ENCODE measurements around the gene VN1R5.

VN1R5 gene

DNA sequence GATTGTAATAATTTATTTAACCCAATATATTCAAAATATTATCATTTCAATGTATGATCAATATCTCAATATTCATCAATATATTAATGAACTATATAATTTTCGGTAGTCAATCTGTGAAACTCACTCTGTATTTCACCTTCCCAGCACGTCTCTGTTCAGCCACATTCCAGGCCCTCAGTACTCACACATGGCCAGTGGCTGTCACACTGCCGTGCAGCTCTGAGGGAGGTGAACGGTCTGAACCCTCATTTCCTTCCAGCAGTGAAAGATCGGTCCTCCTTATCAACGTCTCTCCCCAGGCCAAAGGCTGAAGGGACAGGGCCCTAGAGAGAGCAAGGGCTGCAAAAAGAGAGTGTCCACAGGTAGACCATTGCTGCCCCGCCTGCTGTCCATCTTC, 44.5 kb upstream of the VN1R5 start:
- Histone ChIP-seq H3K18ac (ENCODE audit: low read length) (no peak overlapping the region), H2AFZ (ENCODE audit: low read length) (peak overlapping the region; percentile 96), H4K91ac (ENCODE audit: low read depth, low read length, poor library complexity) (no peak overlapping the region), H4K8ac (ENCODE audit: low read depth, low read length) (no peak overlapping the region), H2BK12ac (ENCODE audit: low read length) (no peak overlapping the region), H2BK5ac (ENCODE audit: low read length) (no peak overlapping the region), H3K4me1 (ENCODE audit: control insufficient read depth in 2 of 2, insufficient read depth in 1 of 2, low read depth in 1 of 2, low read length in 2 of 2) (peaks cover 0 to 8% of the 10 kb centered on the region in 2 donors), H2BK120ac (ENCODE audit: low read depth, low read length) (no peak overlapping the region), H3K4me3 (ENCODE audit: low read length in 2 of 2) (no peak overlapping the region), H3K14ac (ENCODE audit: low read length) (no peak overlapping the region), H3K36me3 (replicated peaks in 1 of 2; ENCODE audit: control insufficient read depth in 2 of 2, insufficient read depth in 2 of 2, low read length in 2 of 2) (peaks cover 2 to 12% of the 10 kb centered on the region in 2 donors), H3K4me2 (ENCODE audit: insufficient read depth, low read length, poor library complexity, severe bottlenecking) (no peak overlapping the region), H3K27me3 (ENCODE audit: control insufficient read depth in 3 of 3, insufficient read depth in 3 of 3, low read depth in 1 of 3, low read length in 3 of 3) (peaks cover 0 to 14% (median 0%) of the 10 kb centered on the region in 3 experiments), H3K9ac (ENCODE audit: low read depth, low read length, poor library complexity) (no peak overlapping the region), H3K4ac (ENCODE audit: low read length) (no peak overlapping the region), H2AK5ac (ENCODE audit: low read depth, low read length) (no peak overlapping the region), H2BK15ac (ENCODE audit: low read length) (no peak overlapping the region), H3K79me1 (ENCODE audit: low read depth, low read length) (no peaks in the 10 kb centered on the region), H3K9me3 (replicated peaks in 1 of 2; ENCODE audit: control insufficient read depth in 2 of 2, insufficient read depth in 1 of 2, low read depth in 1 of 2, low read length in 2 of 2) (peaks cover 0 to 17% of the 10 kb centered on the region in 2 donors), H3K23ac (ENCODE audit: low read depth, low read length, poor library complexity) (no peak overlapping the region), H3K27ac (replicated peaks; ENCODE audit: low read length) (no peak overlapping the region)
- DNase-seq (ENCODE audit: low spot score) = no peak
- no CpG with 5 or more reads among the region's 7 CpGs for WGBS, 2 donors (ENCODE audit: extremely low coverage in 2 of 2, insufficient read length in 2 of 2, insufficient replicate concordance in 1 of 2)

DNA sequence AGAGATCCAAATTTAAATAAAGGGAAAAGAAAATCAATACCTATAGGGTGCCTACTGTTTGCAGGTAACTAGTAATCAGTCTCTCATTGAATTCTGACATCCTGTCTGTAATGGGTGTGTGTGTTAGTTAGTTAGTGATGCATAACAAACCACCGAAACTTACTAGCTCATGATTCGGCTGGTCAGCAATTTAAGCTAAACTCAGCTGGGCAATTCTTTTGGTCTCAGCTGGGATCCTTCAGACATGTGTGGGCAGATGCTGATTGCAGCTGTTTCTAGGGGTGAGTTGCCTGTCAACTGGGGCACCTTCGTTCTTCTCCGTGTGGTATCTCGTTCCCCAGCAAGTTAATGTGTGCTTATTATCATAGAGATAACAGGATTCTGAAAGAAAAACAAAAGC, 43.9 kb upstream of the VN1R5 start:
- H3K14ac ChIP-seq (ENCODE audit: low read length) = no peak overlapping the region
- H3K27ac ChIP-seq (replicated peaks; ENCODE audit: low read length) = no peak overlapping the region
- no peak overlapping the region for H3K4ac ChIP-seq (ENCODE audit: low read length)
- H3K27me3 ChIP-seq (ENCODE audit: control insufficient read depth in 3 of 3, insufficient read depth in 3 of 3, low read depth in 1 of 3, low read length in 3 of 3) = peaks cover 0 to 14% (median 0%) of the 10 kb centered on the region in 3 experiments
- peak overlapping the region; percentile 67 for H2AFZ ChIP-seq (ENCODE audit: low read length)
- no peak overlapping the region for H3K4me3 ChIP-seq (ENCODE audit: low read length in 2 of 2)
- H2BK120ac ChIP-seq (ENCODE audit: low read depth, low read length) = no peak overlapping the region
- H3K36me3 ChIP-seq (replicated peaks in 1 of 2; ENCODE audit: control insufficient read depth in 2 of 2, insufficient read depth in 2 of 2, low read length in 2 of 2) = peaks cover 2 to 9% of the 10 kb centered on the region in 2 donors
- DNase-seq (ENCODE audit: low spot score) = no peak
- H3K79me1 ChIP-seq (ENCODE audit: low read depth, low read length) = no peaks in the 10 kb centered on the region
- no peak overlapping the region for H4K8ac ChIP-seq (ENCODE audit: low read depth, low read length)
- no peak overlapping the region for H2BK5ac ChIP-seq (ENCODE audit: low read length)
- H2BK15ac ChIP-seq (ENCODE audit: low read length) = no peak overlapping the region
- H3K18ac ChIP-seq (ENCODE audit: low read length) = no peak overlapping the region
- no peak overlapping the region for H2AK5ac ChIP-seq (ENCODE audit: low read depth, low read length)
- H3K23ac ChIP-seq (ENCODE audit: low read depth, low read length, poor library complexity) = no peak overlapping the region
- H4K91ac ChIP-seq (ENCODE audit: low read depth, low read length, poor library complexity) = no peak overlapping the region
- H3K4me2 ChIP-seq (ENCODE audit: insufficient read depth, low read length, poor library complexity, severe bottlenecking) = no peak overlapping the region
- no CpG with 5 or more reads among the region's 5 CpGs for WGBS, 2 donors (ENCODE audit: extremely low coverage in 2 of 2, insufficient read length in 2 of 2, insufficient replicate concordance in 1 of 2)
- H3K4me1 ChIP-seq (ENCODE audit: control insufficient read depth in 2 of 2, insufficient read depth in 1 of 2, low read depth in 1 of 2, low read length in 2 of 2) = peaks cover 0 to 8% of the 10 kb centered on the region in 2 donors
- H2BK12ac ChIP-seq (ENCODE audit: low read length) = no peak overlapping the region
- peaks cover 0 to 13% of the 10 kb centered on the region in 2 donors for H3K9me3 ChIP-seq (replicated peaks in 1 of 2; ENCODE audit: control insufficient read depth in 2 of 2, insufficient read depth in 1 of 2, low read depth in 1 of 2, low read length in 2 of 2)
- H3K9ac ChIP-seq (ENCODE audit: low read depth, low read length, poor library complexity) = no peak overlapping the region

DNA sequence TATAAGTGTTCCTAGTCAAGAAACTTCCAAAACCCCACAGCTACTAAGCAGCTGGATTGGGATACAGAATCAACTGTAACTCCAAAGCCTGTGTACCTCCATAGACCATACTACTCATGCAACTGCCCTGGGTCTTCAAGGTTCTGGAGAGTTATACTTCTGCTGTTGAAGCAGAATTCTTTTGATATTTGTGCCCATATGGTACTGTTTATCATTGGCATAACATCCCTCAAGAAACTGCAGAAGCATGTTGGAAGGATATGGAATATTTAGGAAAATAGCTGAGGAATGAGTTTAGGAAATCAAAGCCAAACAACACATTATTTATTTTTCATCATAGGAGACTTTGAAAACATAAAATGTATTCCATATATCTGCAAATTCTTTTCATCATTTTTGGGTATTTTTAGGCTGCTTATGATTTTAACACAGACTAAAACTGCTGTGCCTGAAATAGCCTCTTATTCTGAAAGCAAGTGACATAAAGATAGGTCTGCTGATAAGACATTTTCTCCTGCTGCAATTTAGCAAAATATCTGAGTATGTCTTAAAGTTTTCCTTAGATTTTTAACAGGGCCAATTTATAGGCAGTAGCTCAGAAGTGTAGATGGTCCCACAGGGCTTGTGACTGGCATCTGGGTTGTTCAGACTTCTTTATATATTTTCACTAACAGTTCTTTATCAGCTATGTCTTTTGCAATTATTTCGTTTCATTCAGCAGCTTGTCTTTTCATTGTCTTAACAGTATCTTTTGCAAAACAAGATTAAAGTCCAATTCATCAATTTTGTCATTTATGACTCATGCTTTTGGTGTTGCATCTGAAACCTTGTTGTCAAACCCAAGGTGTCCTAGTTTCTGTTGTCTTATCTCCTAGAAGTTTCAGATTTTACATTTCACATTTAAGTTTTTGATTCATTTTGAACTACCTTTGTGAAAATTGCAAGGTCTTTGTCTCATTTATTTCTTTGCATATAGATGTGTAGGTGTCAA, 43.0 kb upstream of the VN1R5 start:
- no peak overlapping the region for H4K8ac ChIP-seq (ENCODE audit: low read depth, low read length)
- H3K79me1 ChIP-seq (ENCODE audit: low read depth, low read length) = no peaks in the 10 kb centered on the region
- DNase-seq (ENCODE audit: low spot score) = no peak
- no peak overlapping the region for H3K27ac ChIP-seq (replicated peaks; ENCODE audit: low read length)
- H2BK12ac ChIP-seq (ENCODE audit: low read length) = no peak overlapping the region
- H3K14ac ChIP-seq (ENCODE audit: low read length) = no peak overlapping the region
- peaks cover 2 to 9% of the 10 kb centered on the region in 2 donors for H3K36me3 ChIP-seq (replicated peaks in 1 of 2; ENCODE audit: control insufficient read depth in 2 of 2, insufficient read depth in 2 of 2, low read length in 2 of 2)
- peaks cover 0 to 8% of the 10 kb centered on the region in 2 donors for H3K4me1 ChIP-seq (ENCODE audit: control insufficient read depth in 2 of 2, insufficient read depth in 1 of 2, low read depth in 1 of 2, low read length in 2 of 2)
- no peak overlapping the region for H3K4ac ChIP-seq (ENCODE audit: low read length)
- H3K27me3 ChIP-seq (ENCODE audit: control insufficient read depth in 3 of 3, insufficient read depth in 3 of 3, low read depth in 1 of 3, low read length in 3 of 3) = peaks cover 0 to 14% (median 0%) of the 10 kb centered on the region in 3 experiments
- H2BK5ac ChIP-seq (ENCODE audit: low read length) = no peak overlapping the region
- no peak overlapping the region for H2BK120ac ChIP-seq (ENCODE audit: low read depth, low read length)
- WGBS, 2 donors (ENCODE audit: extremely low coverage in 2 of 2, insufficient read length in 2 of 2, insufficient replicate concordance in 1 of 2) = no CpG with 5 or more reads among the region's 1 CpG
- peaks cover 0 to 4% of the 10 kb centered on the region in 2 donors for H3K9me3 ChIP-seq (replicated peaks in 1 of 2; ENCODE audit: control insufficient read depth in 2 of 2, insufficient read depth in 1 of 2, low read depth in 1 of 2, low read length in 2 of 2)
- H3K9ac ChIP-seq (ENCODE audit: low read depth, low read length, poor library complexity) = no peak overlapping the region
- H2AFZ ChIP-seq (ENCODE audit: low read length) = no peak overlapping the region
- H3K18ac ChIP-seq (ENCODE audit: low read length) = no peak overlapping the region
- H2AK5ac ChIP-seq (ENCODE audit: low read depth, low read length) = no peak overlapping the region
- no peak overlapping the region for H3K4me2 ChIP-seq (ENCODE audit: insufficient read depth, low read length, poor library complexity, severe bottlenecking)
- no peak overlapping the region for H3K4me3 ChIP-seq (ENCODE audit: low read length in 2 of 2)
- no peak overlapping the region for H2BK15ac ChIP-seq (ENCODE audit: low read length)
- H4K91ac ChIP-seq (ENCODE audit: low read depth, low read length, poor library complexity) = no peak overlapping the region
- H3K23ac ChIP-seq (ENCODE audit: low read depth, low read length, poor library complexity) = no peak overlapping the region

DNA sequence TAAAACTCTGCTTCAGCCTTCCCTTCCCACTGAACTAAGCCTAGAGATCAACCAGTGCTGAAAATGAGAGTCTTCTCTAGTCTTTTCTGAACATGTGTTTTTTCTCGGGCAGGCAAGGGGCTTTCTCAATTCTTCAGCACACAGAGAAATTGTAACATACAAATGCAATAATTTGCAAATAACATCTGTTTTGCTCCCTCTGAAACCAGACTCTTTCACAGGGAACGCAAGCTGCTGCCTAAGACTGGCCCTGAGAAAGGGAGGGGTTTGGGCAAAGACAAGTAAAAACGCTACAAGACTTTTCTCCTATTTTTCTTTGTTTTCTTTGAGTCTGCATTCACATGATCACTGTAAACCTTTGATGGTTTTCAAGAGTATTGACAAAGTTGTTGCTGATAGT, 39.6 kb upstream of the VN1R5 start:
- no peak overlapping the region for H3K4me2 ChIP-seq (ENCODE audit: insufficient read depth, low read length, poor library complexity, severe bottlenecking)
- no peak for DNase-seq (ENCODE audit: low spot score)

More for the DNA sequence above, 39.6 kb upstream of the VN1R5 start:
- H3K9ac ChIP-seq (ENCODE audit: low read depth, low read length, poor library complexity) = no peak overlapping the region
- H2BK5ac ChIP-seq (ENCODE audit: low read length) = no peak overlapping the region
- H3K79me1 ChIP-seq (ENCODE audit: low read depth, low read length) = no peaks in the 10 kb centered on the region
- no peaks in the 10 kb centered on the region for H3K36me3 ChIP-seq (replicated peaks in 1 of 2; ENCODE audit: control insufficient read depth in 2 of 2, insufficient read depth in 2 of 2, low read length in 2 of 2)
- H3K4me3 ChIP-seq (ENCODE audit: low read length in 2 of 2) = no peak overlapping the region
- H2AK5ac ChIP-seq (ENCODE audit: low read depth, low read length) = no peak overlapping the region
- no peak overlapping the region for H3K18ac ChIP-seq (ENCODE audit: low read length)
- H3K23ac ChIP-seq (ENCODE audit: low read depth, low read length, poor library complexity) = no peak overlapping the region
- no CpG with 5 or more reads among the region's 3 CpGs for WGBS, 2 donors (ENCODE audit: extremely low coverage in 2 of 2, insufficient read length in 2 of 2, insufficient replicate concordance in 1 of 2)
- H2BK15ac ChIP-seq (ENCODE audit: low read length) = no peak overlapping the region
- no peak overlapping the region for H4K91ac ChIP-seq (ENCODE audit: low read depth, low read length, poor library complexity)
- peaks cover 0 to 5% of the 10 kb centered on the region in 2 donors for H3K4me1 ChIP-seq (ENCODE audit: control insufficient read depth in 2 of 2, insufficient read depth in 1 of 2, low read depth in 1 of 2, low read length in 2 of 2)
- peak overlapping the region; percentile 1 for H2AFZ ChIP-seq (ENCODE audit: low read length)
- no peak overlapping the region for H2BK120ac ChIP-seq (ENCODE audit: low read depth, low read length)
- H2BK12ac ChIP-seq (ENCODE audit: low read length) = no peak overlapping the region
- no peak overlapping the region for H3K27ac ChIP-seq (replicated peaks; ENCODE audit: low read length)
- no peak overlapping the region for H4K8ac ChIP-seq (ENCODE audit: low read depth, low read length)
- peaks cover 0 to 14% (median 0%) of the 10 kb centered on the region in 3 experiments for H3K27me3 ChIP-seq (ENCODE audit: control insufficient read depth in 3 of 3, insufficient read depth in 3 of 3, low read depth in 1 of 3, low read length in 3 of 3)
- no peaks in the 10 kb centered on the region for H3K9me3 ChIP-seq (replicated peaks in 1 of 2; ENCODE audit: control insufficient read depth in 2 of 2, insufficient read depth in 1 of 2, low read depth in 1 of 2, low read length in 2 of 2)
- H3K14ac ChIP-seq (ENCODE audit: low read length) = no peak overlapping the region
- no peak overlapping the region for H3K4ac ChIP-seq (ENCODE audit: low read length)

Data from neuronal stem cell (in vitro differentiated cells).